GM19239 (cell line): ENCODE results near the gene THSD4.
"Not testable (repeated sequence)": the region's sequence is repeated elsewhere in the genome, so short reads cannot be mapped to it uniquely, and the experiment has no call there.

ENCODE experiments used
- DNase-seq: peaks from one replicate; pipeline ENCODE4 v3.0.0; 2011; ENCODE audit warnings: low spot score; ENCODE audit not compliant: insufficient read length
- FAIRE-seq: peaks from 2 replicates; lab custom pipeline; 2011; peaks lifted over from hg19 to GRCh38; lab: Jason Lieb, UNC

THSD4 gene

DNA sequence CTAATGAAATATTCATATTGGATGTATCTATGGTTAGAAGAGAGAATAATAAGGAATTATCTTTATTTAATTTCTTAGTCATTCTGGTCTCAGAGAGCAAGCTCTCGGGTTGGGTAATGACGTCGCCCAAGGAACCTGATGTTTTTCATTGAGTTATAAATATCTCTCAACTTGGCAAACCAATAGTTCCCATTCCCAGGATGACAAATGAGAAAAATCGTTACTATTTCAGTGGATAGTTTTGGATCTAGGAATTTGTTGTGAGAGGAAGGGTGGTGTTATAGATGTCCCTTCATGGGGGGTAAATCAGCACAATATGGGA, 532.2 kb downstream of the THSD4 start:
- FAIRE-seq (no peak), DNase-seq (no peak)

DNA sequence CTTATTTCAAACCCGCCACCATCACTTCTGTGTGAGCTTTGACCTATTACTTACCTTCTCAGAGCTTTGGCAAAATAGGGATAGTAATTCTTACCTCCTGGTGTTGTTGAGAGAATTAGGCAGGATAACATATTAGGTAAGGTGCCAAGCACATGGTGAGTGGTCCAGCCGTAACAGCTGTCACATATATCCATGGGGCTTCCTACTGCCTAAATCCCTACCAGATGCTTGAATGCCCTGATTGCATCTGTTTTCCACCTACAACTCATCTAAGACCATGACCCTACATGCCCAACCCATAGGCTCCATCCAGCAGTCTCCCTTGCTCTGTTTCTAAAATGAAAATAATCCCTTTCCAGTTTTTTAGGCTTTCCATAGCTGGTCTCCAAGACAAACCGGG, 532.8 kb downstream of the THSD4 start:
- DNase-seq = no peak
- FAIRE-seq = no peak

GRCh38 chr15:71649894-71650293, 534.6 kb downstream of the THSD4 start:
- DNase-seq (no peak), FAIRE-seq (no peak)

DNA sequence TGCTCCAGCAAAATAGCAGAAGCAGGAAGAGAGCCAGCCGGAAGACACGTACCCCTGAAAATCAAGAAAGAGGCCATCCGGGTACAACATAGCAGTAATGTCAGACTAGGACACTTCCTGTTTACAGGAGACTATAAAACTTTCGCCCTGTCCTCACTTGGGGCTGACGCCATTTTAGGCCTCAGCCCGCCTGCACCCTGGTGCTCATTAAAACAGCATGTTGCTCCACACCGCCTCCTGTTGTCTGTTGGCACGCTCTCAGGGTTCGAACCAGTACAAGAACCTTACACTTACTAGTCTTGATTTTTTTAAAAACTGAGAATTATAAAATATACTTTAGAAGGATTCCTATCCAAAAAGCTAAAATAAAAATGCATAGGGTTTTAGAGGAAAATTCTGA, 535.3 kb downstream of the THSD4 start:
- no peak for DNase-seq
- no peak for FAIRE-seq

GRCh38 chr15:71651750-71652186, 536.5 kb downstream of the THSD4 start:
- FAIRE-seq (no peak), DNase-seq (no peak)

- DNase-seq = no peak
- FAIRE-seq = no peak
These were observed 538.9 kb downstream of the THSD4 start for GRCh38 chr15:71654042-71654719.

DNA sequence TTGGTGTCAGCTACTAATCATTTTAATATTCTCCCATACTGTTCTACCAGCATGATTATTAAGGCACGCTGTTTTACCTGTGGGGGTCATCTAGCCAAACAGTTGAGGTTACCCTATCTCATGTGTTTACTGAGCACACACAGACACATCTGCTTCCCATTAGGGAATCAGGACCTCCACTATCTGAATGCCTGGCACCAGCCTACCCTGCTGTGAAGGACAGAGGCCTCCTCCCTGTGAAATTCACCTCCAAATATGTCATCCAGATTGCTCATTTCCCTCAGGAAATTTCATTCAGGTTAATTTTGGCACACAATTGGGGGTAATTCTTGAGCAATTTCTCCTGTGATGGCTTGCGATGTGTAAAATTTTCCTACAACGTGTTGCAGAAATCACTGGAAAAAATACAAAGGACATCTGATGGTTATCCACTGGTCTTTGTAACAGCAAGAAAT, 539.5 kb downstream of the THSD4 start:
- FAIRE-seq (no peak), DNase-seq (no peak)

GRCh38 chr15:71656425-71656824, 541.2 kb downstream of the THSD4 start:
- DNase-seq (no peak), FAIRE-seq (no peak)

- no peak for FAIRE-seq
- no peak for DNase-seq
These were observed 541.9 kb downstream of the THSD4 start for GRCh38 chr15:71657141-71657540.

DNA sequence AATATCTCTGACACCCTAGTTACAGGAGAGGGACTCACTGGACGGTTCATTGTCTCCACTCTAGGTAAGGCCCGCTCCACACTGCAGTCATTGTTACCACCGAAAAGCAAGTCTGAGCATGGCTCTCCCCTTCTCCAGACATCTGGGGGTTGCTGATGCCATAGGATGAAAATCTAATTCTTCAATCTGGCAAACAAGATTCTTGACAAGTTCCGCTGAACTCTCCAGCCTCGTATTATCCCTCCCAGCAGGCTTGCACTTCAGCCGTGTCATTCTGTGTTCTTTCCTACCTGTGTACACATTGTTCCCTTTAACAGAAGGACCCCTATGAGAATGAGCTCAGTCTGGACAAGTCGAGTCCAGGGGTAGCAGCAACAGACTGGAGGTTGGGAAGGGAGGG, 542.8 kb downstream of the THSD4 start:
- DNase-seq = no peak
- FAIRE-seq = no peak

DNA sequence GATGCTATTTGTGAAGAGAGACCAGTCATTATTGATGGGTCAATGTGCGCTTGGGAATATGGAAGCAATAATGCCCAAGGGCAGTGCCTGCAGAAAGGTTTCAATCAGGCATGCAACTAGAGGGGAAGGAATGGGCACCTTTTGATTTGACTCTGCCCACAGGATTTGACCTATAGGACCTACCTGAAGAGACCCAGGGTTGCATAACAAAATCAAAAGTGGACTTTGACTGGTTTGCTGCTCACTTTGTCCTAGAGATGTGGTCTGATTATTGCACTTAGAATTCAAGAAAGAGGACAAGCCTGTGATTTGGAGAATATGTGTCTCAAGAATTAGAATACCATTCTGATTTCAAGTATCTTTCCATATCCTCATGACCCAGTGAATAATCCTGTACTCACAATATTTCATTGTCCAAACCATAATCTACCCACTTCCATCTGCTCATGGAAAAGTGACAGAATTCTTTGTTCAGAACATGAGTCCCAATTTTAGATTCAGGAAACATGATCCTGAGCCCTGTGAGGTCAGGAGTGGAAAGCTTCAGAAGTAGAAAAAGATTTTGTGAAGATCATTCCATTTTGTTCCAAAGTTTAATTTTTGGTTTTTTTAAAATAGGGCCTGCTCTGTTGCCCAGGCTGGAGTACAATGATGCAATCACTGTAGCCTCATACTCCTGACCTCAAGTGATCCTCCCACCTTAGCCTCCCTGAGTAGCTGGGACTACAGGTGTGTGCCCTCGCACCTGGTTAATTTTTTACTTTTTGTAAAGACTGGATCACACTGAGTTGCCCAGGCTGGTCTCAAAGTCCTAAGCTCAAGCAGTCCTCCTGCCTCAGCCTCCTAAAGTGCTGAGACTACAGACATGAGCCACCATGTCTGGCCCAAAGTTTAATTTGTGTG, 543.8 kb downstream of the THSD4 start:
- DNase-seq = no peak
- FAIRE-seq = no peak

- DNase-seq (no peak), FAIRE-seq (no peak)
These were observed 544.4 kb downstream of the THSD4 start for GRCh38 chr15:71659730-71660067.

DNA sequence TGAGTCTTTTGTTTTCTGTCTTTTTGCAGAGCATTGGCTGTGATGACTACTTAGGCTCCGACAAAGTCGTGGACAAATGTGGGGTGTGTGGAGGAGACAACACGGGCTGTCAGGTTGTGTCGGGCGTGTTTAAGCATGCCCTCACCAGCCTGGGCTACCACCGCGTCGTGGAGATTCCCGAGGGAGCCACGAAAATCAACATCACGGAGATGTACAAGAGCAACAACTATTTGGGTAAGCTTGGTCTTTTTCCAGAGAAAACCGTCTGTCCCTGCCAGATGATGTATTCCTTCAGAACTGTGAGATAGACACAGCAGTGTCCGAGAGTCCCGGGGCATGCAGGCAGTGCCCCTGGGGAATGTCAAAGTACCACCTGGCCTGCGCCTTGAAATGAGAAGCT, 545.2 kb downstream of the THSD4 start:
- FAIRE-seq (no peak), DNase-seq (no peak)

- DNase-seq (no peak), FAIRE-seq (no peak)
These were observed 547.0 kb downstream of the THSD4 start for GRCh38 chr15:71662306-71662705.

DNA sequence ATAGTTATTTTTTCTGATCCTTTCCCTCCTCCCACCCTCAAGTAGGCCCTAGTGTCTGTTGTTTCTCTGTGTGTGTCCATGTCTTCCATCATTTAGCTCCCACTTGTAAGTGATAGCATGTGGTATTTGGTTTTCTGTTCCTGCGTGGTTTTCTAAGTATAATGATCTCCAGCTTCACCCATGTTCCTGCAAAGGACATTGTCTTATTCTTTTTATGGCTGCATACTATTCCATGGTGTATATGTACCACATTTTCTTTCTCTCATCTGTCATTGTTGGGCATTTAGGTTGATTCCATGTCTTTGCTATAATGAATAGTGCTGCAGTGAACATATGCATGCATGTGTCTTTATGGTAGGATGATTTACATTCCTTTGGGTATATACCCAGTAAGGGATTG, 549.4 kb downstream of the THSD4 start:
- FAIRE-seq (no peak), DNase-seq (no peak)

- no peak for FAIRE-seq
- no peak for DNase-seq
These were observed 551.7 kb downstream of the THSD4 start for GRCh38 chr15:71666763-71667620.

DNA sequence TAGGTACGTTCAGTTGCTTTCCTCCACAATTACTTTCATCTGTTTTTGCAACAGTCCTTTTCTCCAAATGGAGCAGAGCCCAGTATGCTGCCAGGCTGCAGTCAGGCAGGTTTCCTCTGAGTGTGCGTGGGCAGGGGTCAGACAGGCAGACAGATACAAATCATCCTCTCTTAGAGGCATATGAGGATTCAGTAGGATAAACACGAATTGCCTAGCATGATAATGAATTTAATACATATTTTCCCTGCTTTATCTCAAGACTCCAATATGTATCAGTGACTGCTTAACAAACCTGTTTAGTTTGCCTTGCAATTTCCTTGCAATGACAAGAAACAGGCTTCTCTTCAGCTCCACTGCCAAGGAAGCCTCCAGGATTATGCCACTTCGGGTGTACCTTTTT, 554.4 kb downstream of the THSD4 start:
- FAIRE-seq = no peak
- no peak for DNase-seq

- DNase-seq, FAIRE-seq: not testable (repeated sequence)
These were observed 555.0 kb downstream of the THSD4 start for GRCh38 chr15:71670222-71670621.

GRCh38 chr15:71674354-71674753, 559.1 kb downstream of the THSD4 start:
- DNase-seq (no peak), FAIRE-seq (no peak)

GRCh38 chr15:71677352-71677751, 562.1 kb downstream of the THSD4 start:
- DNase-seq (no peak), FAIRE-seq (no peak)

- DNase-seq (no peak), FAIRE-seq (no peak)
These were observed 562.5 kb downstream of the THSD4 start for GRCh38 chr15:71677766-71678165.
